Gastrocnemius medialis (tissue), 4 donors: ENCODE results near the gene GALC.

Source experiments
- POLR2A ChIP-seq, 2 donors: fragments of 450-650 bp; IDR thresholded peaks; one replicate each; pipeline ENCODE4 v1.6.1; 2017; ENCODE audit warnings: antibody characterized with exemption in 2 of 2, mild to moderate bottlenecking in 2 of 2, moderate library complexity in 2 of 2
- TF ChIP-seq, protein P1 (sequence below), 5 experiments: fragments of 450-650 bp in 3 of 5; fragments of 200-600 bp in 2 of 5; sonication (generic) in 2 of 5; IDR thresholded peaks in 4 of 5; conservative IDR thresholded peaks in 1 of 5; 1 replicate in 4 of 5; 2 replicates in 1 of 5; pipeline ENCODE4 v1.5.1; 2016 to 2019; ENCODE audit warnings: antibody characterized with exemption in 5 of 5, mild to moderate bottlenecking in 3 of 5, moderate library complexity in 3 of 5

DNA sequence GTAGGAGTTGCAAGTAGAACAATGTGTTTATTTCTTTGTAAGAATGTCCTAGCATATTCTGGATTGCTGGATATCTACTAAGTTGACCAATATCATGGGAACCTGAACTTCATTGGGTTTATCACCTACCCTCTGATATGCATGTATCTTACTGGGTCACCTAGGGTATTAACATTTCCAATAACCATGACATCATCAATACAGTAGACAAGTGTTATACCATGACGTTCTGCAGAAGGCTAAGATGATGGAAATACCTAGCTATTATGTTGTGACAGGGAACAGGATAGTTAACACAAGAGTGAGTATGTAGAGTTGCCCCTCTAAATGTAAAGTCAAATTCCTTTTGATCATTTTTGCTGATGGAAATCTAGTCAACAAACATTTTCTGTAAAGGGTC, 37.9 kb upstream of the GALC start:
- TF ChIP-seq, protein P1, sequence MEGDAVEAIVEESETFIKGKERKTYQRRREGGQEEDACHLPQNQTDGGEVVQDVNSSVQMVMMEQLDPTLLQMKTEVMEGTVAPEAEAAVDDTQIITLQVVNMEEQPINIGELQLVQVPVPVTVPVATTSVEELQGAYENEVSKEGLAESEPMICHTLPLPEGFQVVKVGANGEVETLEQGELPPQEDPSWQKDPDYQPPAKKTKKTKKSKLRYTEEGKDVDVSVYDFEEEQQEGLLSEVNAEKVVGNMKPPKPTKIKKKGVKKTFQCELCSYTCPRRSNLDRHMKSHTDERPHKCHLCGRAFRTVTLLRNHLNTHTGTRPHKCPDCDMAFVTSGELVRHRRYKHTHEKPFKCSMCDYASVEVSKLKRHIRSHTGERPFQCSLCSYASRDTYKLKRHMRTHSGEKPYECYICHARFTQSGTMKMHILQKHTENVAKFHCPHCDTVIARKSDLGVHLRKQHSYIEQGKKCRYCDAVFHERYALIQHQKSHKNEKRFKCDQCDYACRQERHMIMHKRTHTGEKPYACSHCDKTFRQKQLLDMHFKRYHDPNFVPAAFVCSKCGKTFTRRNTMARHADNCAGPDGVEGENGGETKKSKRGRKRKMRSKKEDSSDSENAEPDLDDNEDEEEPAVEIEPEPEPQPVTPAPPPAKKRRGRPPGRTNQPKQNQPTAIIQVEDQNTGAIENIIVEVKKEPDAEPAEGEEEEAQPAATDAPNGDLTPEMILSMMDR (IDR thresholded peaks at IDR 0.05 in 4 of 5, conservative IDR thresholded peaks at IDR 0.05 in 1 of 5) = no peak
- TF ChIP-seq POLR2A (IDR thresholded peaks at IDR 0.05) = no peak
